HG03066 (cell line): ENCODE data around the gene POLD3.
"Not testable (repeated sequence)": the region's sequence is repeated elsewhere in the genome, so short reads cannot be mapped to it uniquely, and the experiment has no call there.

Experiments
- ATAC-seq: cut with Tn5 transposase; IDR thresholded peaks from one replicate; pipeline ENCODE4 v1.9.1; 2021; ENCODE audit warnings: low read depth; ENCODE audit not compliant: unreplicated experiment

POLD3 gene

DNA sequence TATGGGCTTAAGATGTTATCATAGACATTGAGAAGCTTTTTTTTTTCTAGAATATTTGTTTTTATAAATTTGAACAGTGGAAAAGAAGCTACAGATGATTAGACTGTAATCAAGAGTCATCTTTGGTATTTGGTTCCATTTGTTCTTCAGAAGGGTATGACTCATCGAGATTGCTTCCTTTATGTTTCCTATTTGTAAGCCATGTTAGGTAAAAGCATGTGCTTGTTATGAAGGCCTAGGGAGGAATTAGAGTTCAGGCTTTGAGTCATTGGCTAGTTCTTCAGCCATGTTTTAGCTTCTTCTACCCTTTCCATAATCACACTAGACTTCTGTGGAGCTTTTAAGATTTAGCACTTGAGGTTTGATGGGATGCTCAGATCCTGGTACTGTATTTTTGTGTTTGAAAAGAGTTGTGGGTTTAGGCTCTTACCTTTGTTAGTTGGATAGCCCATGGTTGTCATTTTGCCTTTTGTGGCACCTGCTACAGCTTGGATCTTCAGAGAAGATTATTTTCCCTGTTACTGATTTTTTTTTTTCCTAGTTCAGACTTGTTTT, 44.3 kb downstream of the POLD3 start:
- no peak for ATAC-seq

DNA sequence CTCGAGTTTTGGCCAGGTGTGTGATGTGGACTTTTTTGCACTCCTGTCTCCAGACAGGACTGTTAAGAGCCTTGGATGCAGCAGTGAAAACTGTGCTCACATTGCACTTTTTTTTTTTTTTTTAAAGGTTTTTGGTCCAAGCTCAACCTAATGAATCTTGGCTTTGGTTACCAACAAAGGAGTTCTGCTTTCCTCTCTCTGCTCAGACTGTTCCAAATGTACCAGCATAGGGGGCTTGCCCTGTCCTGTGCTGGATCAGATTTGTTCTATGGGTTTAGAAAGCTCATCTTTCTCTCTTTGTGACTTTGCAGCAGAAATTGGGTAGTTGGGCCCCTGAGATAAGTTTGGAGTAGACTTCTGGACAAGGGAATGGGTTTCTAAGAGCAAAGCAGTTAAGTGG, 45.3 kb downstream of the POLD3 start:
- ATAC-seq: no peak

DNA sequence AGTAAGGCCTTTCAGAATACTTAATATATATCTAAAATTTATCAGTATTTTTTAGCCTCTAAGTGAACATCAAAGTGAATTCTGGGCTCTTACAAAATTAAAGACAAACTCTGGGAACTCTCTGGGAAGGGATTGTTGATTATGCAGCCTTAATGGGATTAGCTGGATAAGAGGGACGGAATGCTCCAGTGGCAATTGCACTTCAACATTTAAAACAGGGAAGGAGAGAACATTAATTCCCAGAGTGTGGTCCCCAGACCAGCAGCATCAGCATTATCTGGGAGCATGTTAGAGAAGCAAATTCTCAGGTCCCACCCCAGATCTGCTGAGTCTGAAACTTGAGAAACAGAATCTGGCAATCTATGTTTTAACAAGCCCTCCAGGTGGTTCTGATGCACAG, 46.5 kb downstream of the POLD3 start:
- ATAC-seq: no peak

DNA sequence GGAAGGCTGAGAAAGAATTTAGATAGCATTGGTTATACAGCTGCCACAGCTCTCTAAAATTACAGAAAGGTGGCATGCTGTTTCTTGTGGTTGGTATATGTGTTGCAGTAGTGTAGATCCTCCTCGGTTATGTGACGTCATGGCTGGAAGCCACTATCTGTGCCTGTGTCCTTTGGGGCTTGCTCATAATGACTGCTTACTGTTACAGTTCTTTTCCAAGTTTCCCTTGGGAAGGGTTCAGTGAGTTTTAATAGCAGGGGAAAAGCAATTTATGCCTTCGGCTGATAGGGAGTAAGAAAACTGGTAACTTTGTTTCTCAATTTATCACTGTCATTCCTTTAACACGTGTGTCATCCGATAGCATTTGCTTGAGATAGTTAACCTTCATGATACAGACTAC, 47.2 kb downstream of the POLD3 start:
- no peak for ATAC-seq

DNA sequence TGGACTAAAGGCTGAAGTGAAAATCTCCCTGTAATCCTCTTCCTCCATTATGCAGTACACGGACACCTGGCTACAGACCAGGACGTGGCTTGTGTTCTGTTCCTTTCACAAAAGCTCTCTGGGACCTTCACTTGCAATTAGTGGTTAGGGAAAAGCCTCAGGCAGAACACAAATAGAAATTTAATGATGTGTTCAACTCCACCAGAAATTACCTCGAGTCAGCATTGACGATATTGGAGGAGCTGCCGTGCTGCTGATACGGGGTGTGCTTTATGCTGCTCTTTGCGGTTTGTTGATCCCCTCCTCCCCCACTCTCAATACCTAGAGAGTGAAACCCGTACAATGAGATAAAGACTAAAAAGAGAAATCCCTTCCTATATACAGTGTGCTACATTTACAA, 48.9 kb downstream of the POLD3 start:
- no peak for ATAC-seq

DNA sequence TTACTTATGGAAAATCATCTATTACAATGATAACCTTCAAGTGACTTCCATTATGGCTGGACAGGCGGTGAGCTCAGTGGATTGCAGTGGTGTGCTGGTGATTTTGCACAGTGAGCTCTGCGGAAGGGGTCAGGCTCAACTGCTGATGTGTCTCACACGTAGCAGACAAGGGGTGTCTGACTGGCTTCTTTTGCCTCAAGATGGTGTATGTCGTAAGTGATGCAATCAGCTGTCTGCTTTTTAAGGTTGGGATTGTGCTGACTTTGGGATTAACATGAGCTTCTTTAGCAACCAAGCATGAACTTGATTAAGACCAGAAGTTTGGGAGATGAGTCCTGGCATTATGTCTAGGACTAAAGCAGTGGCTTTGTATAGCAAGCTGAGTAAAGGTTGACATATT, 49.5 kb downstream of the POLD3 start:
- ATAC-seq: no peak

DNA sequence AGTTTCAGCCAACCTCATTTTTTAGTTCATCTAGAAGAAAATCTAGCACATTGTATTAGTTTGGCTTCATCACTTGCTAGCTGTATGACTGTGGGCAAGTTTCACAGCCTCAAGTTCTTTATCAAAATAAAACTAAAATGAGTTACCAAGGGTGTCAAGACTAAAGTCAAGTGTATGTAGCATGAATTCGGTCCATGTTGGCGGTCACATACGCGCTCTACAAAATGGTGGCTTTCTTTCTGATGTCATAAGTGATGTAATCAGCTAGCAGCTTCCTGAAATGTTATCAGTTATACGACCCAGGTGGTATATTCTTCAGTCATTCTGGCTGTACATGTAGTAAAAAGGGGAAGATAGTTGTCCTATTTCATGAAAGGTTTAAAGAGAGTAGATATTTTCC, 50.5 kb downstream of the POLD3 start:
- ATAC-seq: no peak

DNA sequence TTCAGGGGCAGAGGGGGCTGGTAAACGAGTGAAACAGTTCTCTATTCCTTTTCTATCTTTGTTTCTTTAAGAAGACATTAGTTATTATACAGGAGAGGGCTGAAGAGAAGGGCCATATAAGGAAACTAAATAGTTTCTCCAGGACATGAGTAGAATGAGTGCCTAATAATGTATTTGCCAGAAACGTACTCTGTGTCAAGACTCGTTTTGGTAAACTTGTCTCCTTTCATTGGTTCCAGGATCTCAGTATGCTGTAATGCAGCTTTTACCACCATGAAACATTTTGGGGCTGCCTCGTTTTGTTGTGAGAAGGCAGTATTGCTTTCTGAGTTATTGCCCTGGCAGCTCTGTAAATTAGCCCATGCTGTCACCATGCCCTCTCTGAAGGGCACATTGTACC, 51.7 kb downstream of the POLD3 start:
- ATAC-seq: no peak

DNA sequence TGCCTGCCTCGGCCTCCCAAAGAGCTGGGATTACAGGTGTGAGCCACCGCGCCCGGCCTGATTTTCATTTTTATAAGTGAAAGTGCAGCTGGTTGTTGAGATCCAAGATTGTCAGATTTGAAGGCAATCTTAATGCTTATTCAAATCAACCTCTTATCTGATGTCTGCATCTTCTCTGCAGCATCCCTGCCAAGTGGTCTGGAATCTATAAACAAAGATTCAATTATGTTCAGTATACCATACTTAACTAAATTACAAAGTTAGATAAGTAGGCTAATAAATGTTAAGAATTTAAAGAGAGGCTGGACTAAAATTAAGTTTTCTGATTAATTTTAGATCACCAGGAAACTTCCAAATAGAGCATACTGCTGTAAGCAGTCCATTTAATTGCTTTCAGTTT, 53.8 kb downstream of the POLD3 start:
- ATAC-seq: no peak

DNA sequence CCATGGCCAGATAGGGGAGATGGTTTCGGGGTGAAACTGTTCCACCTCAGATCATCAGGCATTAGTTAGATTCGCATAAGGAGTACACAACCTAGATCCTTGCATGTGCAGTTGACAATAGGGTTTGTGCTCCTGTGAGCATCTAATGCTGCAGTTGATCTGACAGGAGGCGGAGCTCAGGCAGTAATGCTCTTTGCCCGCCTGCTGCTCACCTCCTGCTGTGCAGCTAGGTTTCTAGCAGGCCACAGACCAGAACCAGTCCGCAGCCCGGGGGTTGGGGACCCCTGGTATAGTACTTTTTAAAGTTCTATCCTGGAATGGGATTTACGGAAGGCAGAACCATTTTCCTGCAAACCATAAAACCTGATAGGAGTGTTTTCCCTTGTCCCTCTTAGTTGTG, 54.6 kb downstream of the POLD3 start:
- ATAC-seq: no peak

DNA sequence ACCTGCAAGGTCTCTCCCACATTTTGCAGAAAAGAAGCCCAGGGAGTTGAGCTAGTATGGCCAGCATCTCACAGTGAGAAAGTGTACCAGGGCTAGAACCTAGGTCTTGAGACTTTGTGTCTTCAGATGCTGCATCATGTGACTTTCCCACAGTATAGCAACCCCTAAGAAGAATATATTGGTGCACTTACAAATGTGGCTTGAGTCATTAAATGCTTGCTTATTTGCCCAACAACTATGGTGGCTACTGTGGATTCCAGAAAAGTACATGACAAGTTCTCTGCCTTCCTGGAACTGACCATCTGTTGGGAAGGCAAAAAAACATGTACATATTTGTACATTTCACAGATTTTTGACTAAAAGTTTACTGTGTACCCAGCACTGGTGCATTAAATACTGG, 55.0 kb downstream of the POLD3 start:
- ATAC-seq: no peak

DNA sequence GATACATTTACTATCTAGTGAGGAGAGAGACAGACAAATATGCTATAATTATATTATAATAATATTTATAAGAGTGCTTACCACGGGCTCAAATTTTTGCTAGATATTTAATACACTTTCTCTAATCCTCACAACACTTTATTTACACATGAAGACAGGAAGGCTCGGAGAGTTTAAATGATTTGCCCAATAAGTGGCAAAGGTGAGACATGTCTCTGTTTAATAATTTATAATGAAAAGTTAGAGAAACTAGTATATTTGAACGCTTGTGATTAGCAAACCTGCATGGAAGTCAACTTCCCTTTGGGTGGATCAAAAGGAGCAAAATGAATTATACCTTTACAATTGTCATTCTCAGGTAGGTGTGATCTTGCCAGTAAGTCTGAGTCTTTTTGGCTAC, 55.4 kb downstream of the POLD3 start:
- ATAC-seq: no peak

DNA sequence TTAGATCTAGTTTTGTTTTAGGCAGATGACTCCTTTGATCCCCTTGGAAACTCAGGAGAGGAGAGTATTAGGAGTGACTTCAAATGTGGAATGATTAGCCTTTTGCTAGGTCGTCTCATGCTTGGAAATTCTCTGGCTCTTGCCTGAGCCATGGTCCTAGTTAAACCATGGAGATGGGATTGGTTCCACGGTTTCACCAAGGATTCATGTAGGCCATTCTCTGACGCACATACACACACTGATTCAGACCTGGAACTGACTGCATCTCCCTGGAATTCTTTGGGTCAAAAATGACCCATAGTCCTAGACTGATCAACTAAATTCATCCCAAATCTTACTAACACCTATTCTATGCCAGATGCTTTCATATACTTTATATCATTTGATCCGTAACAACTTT, 56.5 kb downstream of the POLD3 start:
- no peak for ATAC-seq

DNA sequence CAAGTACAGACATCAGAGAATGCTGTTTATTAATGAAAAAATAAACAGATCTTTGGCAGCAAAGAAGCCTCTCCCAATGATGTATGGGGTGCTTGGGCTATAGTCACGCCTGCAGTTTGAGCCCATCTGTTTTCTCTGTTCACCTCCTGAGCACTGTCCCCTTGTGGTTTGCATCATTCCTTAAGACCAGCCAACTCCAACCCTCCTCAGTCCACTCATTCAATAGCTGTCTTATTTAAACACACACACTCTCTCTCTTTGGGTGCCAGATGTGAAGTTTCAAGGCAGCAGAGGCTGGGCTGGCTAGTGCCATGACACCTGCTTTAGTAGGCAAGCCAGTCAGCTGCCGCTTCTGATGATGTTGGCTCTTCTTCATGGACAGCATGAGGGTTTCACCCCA, 58.1 kb downstream of the POLD3 start:
- ATAC-seq: no peak

DNA sequence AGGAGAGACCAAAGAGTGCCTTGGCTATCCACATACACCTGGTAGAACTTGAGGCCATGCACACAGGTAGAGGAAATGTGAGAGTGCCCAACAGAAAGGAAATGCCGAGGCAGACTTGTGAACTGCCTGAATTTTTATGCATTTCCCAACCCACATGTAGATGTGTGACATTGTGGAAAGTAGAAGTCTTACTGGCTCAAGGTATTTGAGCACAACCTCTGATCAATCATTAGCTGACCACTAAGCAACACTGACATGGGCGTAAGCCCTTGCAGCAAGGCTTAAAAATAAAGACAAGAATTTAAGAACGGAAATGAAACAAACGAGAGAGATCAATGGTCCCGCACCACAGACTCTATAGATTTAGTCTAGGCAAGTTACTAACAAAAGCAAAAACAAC, 62.6 kb downstream of the POLD3 start:
- no peak for ATAC-seq

DNA sequence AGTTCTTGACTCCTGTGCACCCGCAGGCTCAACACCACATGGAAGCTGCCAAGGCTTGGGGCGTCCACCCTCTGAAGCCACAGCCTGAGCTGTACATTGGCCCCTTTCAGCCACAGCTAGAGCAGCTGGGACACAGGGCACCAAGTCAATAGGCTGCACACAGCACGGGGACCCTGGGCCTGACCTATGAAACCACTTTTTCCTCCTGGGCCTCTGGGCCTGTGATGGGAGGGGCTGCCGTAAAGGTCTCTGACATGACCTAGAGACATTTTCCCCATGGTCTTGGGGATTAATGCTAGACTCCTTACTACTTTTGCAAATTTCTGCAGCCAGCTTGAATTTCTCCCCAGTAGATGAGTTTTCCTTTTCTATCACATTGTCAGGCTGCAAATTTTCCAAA, 66.7 kb downstream of the POLD3 start:
- not testable (repeated sequence) for ATAC-seq

DNA sequence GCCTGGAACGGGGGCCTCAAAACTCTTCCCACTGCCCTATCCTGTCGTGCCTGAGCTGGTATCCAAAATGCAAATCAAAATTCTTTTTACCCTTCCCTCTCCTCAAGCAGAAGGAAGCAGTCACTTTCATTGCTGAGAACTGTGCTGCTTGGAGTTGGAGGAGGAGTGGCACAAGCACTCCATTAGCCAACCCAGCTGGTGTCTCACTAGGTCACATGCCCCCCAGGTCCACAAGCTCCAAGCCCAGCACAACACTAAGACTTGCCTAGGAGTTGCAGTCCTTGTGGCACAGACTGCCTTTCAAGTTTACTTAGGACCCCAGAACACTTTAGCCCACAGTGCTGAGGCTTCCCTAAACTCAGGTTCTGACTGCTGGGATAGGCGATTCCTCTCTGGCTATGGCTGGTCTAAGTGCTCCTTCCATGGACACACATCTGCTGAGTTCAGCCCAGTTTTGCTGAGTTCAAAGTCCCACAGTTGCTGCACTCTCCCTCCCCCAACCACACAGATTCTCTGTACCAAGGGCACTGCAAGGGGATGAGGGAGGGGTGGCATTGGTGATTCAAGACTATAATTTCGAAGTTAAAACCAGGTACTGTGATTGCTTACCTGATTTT, 70.2 kb downstream of the POLD3 start:
- ATAC-seq: no peak

DNA sequence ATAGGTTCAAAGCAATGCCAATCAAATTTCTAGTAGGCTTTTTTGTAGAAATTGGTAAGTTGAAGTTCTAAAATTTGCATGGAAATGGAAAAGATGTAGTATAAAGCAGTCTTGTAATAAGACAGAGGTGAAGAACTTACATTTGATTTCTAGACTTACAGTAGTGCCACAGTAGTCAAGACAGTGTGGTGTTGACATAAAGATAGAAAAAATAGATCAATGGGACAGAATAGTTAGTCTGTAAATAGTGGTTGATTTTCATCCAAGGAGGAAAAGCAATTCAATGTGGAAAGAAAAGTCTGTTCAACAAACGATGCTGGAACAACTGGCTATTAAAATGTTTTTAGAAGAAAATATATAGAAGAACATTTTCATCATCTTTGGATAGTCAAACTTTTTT, 70.9 kb downstream of the POLD3 start:
- ATAC-seq: no peak

DNA sequence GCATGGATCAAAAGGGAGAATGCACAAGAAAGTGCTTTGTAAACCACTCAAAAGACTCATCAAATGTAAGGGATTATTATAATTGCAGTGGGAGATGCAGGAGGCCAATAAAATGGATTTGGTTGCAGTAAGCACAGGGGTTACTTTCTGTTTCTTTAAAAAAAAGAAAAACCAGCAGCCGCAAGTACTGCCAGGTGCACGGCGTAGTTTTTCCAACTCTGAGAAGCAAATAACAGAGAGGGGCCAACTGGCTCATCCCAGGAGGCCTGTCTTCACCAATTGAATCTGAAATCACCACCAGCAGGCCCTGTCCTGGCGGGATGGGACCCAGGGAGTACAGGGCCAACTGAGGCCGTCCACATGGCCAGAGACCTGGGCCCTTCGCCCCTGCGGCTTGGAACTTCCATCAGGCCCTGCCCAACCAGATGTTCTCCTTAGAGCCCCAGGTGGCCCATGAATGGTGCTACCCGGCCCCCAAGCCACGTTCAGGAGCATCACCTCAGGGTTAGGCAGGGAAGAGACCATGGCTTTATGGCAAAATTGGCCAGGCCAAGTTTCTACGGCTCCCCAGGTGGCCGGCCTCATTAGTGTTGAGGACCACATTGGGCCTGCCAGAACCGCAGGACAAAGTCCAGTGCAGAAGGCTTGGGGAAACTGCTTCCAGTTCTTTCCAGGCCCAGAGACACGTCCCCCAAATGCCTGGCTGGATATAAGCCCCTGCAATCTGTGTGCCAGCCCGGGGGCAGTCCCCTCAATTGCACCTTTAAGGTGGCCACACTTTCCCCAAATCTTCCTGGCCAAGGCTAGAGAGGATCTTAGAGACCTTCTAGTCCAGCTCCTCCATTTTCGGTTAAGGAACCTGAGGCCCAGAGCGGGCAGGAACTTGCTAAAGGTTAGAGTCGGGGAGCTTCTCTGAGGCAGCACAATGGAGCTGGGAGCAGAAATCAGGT, 77.1 kb downstream of the POLD3 start:
- no peak for ATAC-seq

DNA sequence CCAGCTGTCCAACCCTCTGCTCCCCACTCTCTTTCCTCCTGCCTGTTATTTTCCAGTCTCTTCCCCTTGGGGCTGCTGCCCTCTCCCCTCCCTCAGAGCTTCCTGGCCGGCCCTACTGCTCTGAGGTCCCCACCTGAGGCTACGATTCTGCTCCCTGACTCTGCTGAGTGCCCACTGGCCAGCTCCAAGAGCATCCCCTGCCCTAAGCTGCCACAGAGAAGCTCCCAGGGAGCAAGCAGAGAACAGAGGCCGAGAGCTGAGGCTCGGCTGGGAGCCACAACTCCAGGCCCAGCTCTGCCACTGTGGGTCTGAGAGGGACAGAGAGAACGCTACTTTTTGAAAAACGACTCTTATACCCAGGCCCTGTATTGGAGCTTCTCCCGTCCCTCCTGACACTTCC, 77.8 kb downstream of the POLD3 start:
- no peak for ATAC-seq

DNA sequence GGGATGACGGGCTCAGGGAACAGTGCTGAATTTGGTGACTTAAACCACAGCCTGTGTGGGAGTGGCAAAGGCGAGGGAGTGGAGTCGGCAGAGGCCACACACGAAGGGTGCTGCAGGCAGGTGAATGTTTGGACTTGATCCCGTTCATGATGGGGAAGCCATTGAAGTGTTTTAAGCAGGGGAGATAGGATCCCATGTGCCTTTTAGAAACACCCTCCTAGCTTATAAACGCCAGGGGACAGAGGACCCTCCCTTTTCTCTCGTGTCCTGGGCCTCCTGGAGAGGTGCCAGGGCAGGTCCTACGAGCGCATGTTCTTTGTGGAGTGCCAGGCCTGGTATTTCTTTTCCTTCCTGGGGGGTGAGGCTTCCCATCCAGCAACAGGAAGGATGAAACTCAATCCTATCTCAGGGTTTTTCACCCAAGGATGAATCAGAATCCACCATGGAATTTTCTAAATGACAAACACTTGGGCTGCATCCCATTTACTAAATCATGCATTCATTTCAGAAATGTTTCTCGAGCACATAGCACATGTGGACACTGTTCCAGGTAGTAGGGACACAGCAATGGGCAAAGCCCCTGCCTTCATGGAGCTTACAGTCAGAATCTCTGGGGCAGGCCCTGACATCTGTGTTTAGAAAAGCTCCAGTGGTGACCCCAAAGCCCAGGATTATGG, 79.3 kb downstream of the POLD3 start:
- ATAC-seq: no peak
